ENCODE results near the gene C17orf114.

Gene C17orf114

DNA sequence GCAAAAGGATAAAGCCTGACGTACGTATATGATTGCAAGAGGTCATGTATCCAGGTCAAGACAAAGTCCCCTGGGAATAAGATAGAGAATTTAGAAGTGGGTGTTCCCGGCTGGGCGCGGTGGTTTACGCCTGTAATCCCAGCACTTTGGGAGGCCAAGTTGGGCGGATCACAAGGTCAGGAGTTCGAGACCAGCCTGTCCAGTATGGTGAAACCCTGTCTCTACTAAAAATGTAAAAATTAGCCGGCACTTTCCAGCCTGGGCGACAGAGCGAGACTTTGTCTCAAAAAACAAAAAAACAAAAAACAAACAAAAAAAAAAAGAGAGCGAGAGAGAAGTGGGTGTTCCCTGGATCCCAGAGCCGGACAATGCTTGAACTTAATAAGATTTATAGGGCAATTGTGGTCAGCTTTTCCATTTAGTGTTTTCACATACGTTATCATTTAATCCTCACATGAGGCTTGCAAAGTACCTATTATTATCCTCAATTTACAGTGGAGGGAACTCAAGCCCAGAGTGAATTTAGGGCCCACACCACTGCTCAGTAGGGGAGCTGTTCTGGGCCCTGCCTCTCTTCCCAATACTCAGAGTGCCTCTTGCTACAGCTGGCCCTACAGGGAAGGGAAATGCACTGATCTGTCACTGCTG, 13.8 kb downstream of the C17orf114 start:
- DNase-seq (ENCODE audit: low read depth), result peak; percentile 30

DNA sequence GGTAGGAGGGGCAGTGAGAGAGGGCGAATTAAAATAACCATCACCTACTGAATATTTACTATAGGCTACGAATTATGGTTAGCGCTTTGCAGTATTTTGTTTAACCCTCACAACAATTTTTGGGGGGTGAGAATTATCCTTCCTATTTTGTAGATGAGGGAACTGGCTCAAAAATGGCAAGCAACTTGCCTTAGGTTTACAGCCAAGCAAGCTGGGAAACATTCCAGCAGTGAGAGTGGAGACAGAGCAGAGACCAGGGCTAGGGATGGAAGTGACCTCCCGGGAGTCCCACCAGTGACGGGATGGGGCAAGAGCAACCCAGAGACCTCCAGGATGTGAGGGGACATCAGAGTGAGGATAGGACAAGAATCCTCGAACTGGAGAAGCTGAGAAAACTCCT, 15.6 kb downstream of the C17orf114 start:
- DNase-seq (ENCODE audit: low read depth), result no peak

DNA sequence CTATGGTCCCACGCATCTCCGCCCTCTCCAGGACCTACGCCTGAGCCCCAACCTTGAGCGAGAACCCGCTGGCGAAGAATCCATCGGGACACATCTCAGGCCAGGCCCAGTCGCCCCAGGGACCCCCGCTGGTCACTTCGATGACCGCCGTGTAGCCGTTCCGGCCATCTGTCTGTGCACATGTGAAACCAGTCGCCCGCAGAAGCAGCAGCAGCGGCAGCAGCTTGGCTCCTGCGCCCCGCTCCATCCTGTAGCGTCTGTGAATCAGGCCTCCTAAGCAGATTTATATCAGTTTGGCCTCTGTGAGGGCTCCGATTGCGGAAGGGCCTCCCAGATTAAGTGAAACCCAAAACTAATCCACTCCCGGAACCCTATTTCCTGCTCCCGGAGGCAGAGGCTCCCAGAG, 16.0 kb downstream of the C17orf114 start, which contains the start of gene VMO1:
Gene VMO1, minus strand, starts transcription at position 259 of the 406 bp plus-strand sequence. Its CDS starts 12 bp downstream, at position 247.
- DNase-seq (ENCODE audit: low read depth), result no peak

DNA sequence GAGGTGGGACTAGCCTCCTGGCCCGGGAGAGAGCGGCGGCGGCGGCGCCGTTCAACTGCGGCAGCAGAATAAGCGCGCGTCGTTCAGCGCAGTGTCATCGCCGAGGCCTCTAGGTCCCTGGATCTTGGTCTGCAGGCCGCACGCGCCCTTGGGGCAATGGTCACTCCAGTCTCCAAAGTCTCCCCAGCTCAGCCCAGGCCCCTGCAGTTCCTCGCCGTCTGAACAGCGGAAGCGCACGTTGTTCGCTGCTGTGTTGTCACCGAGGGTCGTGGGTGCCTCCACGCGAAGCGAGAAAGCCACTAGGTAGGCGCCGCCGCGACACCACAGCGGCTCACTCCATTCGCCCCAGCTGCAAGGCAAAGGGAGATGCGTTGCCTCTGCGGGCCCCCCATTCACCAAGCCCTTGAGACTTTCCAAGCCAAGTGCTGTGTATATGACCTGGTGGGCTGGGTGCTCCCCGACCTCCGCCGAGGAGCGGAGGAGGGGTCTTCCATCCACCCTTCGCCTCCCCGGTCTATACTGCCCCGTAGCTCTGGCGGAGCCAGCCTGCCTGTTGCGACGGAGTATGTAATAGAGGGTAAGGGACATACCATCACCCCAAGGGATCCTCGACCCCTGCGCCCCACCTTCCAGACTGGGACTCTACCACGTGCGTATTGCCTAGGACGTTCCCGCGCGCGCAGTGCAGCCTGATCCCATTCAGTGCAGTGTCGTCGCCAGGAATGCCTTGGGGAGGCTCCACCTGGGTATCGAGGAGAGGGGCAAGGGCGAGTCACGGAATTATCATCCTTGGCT, 16.6 kb downstream of the C17orf114 start:
- DNase-seq (ENCODE audit: low read depth), result no peak

DNA sequence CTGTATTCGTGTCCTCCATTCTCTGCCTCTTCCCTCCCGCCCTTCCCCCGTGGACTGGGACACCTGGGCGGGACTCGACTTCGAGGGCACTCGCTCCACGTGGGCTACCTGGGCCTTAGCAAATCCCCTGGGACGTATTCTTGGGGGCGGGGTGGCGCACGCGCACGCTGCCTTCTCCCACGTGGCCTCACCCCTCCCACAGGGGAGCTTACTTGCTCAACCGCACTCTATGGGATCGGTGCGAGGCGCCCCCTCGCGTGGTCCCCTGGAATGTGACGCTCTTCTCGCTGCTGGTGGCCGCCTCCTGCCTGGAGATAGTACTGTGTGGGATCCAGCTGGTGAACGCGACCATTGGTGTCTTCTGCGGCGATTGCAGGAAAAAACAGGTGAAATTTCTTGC, 19.5 kb downstream of the C17orf114 start:
- DNase-seq (ENCODE audit: low read depth), result no peak

DNA sequence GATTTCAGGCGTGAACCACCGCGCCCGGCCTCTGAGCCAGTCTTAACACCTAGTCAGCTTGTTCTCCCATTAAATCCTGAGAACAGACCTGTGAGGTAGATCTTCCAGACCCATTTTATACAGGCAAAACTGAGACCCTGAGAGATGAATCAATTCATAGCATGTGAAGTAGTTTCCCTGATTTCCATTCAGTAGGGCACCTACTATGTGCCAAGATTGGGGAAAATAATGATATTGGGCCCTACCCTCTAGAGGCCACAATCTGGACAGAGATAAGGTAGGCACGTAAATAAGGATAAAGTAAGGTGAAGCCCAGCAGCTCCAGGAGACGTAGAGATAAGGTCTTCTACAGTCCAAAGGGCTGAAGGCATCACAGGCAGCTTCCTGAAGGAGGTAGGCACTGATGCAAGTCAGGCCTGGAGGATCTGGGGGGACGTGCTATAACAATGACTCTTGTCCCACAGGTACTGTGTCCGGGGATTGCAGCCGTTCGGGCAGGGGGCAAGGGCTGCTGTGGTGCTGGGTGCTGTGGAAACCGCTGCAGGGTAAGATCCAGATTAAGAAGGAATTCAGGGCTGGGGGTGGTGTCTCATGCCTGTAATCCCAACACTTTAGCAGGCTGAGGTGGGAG, 21.7 kb downstream of the C17orf114 start:
- DNase-seq (ENCODE audit: low read depth), result no peak

DNA sequence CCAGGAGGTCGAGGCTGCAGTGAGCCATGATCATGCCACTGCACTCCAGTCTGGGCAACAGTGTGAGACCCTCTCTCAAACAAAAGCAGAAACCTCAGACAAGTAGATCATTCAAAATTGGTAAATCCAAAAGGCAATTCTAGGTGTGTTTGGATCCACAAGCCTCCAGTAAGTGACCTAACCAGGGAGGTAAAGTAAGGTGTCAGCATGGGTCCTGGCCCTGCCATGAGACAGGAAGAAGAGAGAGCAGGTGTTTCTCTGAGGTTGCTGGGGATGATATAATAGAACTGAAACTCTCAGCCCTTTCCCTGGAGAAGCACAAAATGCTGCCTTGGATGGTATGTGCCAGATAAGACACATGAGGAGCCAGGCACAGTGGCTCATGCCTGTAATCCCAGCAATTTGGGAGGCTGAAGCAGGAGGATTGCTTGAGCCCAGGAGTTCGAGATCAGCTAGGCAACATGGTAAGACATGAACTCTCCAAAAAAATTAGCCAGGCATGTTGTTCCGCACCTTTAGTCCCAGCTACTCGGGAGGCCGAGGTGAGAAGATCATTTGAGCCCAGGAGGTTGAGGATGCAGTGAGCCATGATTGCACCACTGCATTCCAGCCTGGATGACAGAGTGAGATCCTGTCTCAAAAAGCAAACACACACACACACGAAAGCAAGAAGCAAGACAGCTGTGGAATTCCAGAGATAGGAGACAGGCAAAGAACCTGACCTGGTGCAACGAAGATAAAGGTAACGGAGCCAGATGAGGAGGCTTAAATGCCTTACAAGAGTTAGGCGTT, 24.0 kb downstream of the C17orf114 start:
- no peak for DNase-seq (ENCODE audit: low read depth)

DNA sequence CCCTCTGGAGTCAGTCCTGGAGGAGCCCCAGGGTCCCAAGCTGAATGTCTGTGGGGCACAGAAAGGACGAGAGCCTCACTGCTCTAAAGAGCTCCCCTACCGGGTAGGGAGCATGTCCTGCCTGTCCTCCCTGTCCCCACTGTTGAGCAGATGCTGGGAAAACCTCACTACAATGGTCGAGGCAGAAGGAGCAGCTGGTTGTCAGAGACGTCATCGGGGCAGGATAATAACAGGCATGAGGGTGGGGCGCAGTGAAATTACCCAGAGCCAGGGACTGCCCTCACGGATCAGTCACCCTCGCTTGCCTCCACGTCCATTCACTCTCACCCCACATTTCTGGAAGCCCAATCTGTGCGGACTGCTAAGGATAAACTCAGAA, 29.9 kb downstream of the C17orf114 start:
- DNase-seq (ENCODE audit: low read depth), result no peak

DNA sequence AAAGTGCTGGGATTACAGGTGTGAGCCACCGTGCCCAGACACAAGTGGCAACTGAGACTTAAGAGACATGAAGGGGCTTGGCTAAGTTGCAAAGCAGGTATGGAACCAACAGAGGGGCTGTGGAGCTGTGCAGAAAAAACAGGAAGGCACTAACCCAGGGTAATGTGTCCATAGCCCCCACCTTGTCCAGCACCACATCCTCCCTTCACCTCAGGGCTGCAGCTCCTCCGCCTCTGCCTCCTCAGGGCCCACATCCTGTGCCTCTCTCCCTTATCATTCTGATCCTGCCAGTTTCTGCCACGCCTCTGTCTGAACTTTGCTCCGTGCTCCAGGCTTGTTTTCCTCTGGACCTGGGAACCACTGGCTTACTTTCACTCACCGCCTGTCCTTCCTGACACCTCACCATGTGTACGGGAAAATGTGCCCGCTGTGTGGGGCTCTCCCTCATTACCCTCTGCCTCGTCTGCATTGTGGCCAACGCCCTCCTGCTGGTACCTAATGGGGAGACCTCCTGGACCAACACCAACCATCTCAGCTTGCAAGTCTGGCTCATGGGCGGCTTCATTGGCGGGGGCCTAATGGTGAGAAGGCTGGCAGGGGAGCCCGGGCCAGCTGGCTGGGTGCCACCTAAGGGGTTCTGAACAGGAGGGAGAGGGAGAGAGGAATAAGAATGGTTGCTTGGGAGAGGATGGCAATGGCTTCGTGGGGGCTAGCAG, 30.5 kb downstream of the C17orf114 start, which contains the start of gene TM4SF5:
Gene TM4SF5, plus strand, starts transcription at position 368 of the 716 bp plus-strand sequence. Its CDS starts 37 bp downstream, at position 405.
- no peak for DNase-seq (ENCODE audit: low read depth)

DNA sequence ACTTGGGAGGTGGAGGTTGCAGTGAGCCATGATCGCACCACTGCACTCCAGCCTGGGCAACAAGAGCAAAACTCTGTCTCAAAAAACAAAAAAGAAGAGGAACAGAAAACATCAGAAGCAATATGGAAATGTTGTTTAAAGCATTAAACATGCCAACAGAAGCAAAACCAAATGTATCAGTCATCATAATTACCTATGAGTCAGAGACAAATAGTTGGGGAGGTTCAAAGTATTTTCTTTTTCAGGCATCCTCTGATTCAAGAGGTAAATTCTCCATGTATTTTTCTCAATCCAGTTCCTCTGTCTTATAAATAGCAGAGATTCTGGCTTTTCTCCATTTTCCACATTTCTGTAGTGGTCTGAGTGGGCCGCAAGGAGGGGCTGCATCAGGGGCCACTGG, 32.5 kb downstream of the C17orf114 start:
- DNase-seq (ENCODE audit: low read depth), result no peak

DNA sequence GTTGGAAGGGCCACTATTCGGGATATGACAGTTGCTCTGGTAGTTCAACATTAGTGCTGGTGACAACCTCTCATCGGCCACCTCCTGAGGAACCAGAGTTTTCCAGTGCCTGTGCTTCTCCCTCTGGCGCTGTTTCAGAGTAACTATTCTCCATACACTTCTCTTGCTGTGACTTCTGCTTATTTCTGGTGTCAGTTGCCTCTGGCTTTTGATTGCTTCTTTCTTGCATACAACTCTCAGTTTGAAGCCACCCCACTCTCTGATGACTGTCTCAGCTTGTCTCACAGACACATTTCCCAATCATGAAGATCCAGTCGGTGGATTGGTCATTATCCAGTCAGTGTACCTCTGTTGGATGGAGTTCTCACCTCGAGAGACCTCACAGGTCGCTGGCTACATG, 33.8 kb downstream of the C17orf114 start:
- no peak for DNase-seq (ENCODE audit: low read depth)

DNA sequence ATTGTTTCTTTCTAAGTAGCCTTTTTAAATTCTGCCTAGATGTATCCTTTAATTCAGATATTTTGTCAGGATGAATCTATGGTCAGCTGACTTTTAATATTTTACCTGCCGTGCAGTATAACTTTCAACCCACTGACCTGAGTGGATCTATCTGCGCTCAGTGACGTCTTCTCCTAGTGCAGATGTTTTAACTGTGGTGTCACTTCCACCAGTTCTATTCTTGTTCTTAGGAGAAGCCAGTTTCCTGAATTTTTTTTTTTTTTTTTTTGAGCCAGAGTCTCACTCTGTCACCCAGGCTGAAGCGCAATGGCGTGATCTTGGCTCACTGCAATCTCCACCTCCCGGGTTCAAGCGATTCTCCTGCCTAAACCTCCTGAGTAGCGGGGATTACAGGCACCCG, 35.4 kb downstream of the C17orf114 start:
- no peak for DNase-seq (ENCODE audit: low read depth)

DNA sequence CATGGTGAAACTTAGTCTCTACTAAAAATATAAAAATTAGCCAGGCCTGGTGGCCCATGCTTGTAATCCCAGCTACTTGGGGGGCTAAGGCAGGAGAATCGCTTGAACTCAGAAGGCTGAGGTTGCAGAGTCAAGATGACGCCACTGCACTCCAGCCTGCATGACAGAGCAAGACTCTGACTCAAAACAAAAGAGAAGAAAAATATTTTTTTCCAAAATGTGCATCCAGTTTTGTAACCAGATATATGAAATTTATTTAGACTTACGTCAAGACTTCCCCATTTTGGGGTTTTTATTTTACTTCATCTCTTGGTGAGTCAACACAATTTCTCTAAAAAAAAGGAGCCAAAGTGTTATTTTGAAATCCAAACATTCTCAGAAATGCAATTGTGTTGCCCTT, 35.9 kb downstream of the C17orf114 start:
- DNase-seq (ENCODE audit: low read depth), result no peak

DNA sequence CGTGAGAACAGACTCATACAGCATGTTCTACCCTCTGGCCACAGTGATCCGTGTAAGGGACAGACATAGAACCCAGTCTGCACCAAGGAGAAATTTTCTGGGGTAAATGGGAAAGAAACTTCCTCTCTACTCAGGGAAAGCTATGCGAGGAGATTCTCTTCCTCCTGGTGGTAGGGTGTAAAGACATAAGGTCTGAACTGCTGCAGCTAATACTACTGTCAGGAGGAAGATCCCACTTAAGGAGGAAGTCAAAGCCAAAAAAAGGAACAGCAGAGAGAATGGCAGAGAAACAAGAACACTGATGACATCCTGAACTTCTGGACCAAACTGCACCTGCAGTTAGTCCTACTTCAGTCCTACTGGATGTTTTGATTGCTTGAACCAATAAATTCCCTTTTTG, 37.5 kb downstream of the C17orf114 start:
- no peak for DNase-seq (ENCODE audit: low read depth)

DNA sequence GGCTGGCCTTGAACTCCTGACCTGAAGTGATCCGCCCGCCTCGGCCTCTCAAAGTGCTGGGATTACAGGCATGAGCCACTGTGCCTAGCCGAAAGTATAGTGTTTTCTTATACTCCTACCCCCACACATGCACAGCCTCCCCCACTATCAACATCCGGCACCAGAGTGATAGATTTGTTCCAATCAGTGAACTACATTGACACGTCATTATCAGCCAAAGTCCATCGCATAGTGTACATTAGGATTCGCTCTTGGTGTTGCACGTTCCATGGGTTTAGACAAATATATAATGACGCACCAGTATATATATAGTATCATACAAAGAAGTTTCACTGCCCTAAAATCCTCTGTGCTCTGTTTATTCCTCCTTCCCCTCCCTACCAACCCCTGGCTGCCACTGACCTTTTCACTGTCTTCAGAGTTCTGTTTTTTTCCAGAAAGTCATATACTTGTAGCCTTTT, 42.3 kb downstream of the C17orf114 start:
- DNase-seq (ENCODE audit: low read depth), result no peak

DNA sequence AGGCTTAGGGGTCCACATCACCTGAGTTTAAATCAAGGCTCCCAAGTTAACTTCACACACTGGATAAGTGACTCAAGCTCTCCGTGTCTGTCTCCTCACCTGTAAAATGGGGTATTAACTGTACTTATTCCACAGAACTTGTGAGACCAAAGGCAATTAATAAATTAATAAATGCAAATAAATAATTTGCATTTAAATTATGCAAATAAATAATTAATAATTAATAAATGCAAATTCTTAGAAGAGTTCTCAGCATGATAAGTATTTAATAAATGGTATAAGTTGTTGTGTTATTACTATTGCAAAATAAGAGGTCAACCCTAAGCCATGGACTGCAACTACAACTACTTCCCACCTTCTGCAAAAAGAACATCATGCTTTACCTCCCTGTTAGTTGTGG, 48.7 kb downstream of the C17orf114 start:
- no peak for DNase-seq (ENCODE audit: low read depth)

DNA sequence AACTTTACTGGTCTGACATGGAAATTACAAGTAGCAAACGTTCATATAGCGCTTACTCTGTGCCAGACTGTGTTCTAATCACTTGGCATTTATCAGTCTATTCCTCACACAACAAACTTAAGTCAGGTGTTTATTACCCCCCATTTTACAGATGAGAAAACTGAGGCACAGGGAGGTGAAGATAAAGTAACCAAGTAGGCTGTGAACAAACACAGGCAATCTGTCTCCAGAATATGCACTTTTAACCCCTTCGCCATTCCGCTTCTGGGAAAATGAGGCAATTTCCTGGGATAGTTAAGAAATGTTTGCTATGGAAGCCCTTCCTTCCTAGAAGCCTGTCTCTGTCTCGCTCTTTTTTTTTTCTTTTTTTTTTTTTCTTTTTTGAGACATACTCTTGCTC, 50.2 kb downstream of the C17orf114 start:
- no peak for DNase-seq (ENCODE audit: low read depth)

Data from fibroblast of the conjunctiva (primary cell).